ENCODE results near the gene KRTAP9-7. TPM values are rescaled to one million over a fixed set of nuclear protein-coding genes. Genes with fewer than 3 reads are reported as not detected.

Gene KRTAP9-7
- total RNA-seq, 1 experiment from 2014 or later = not detected

- H3K27ac ChIP-seq (ENCODE audit: insufficient read length, low read depth, low read length) = no peak within 1 kb of the TSS
- H2AFZ ChIP-seq (ENCODE audit: low read length) = no peak within 1 kb of the TSS
- no peaks in the 10 kb centered on the region for H3K79me1 ChIP-seq (ENCODE audit: insufficient read depth, low read depth, low read length, poor library complexity, severe bottlenecking)
- no peaks in the 10 kb centered on the region for H3K9me3 ChIP-seq (ENCODE audit: control insufficient read depth, low read depth, low read length)
- Mint-ChIP-seq H3K27me3 (ENCODE audit: low read depth) (no peaks in the 10 kb centered on the region), H3K9me3 (peaks cover 0 to 2% of the 10 kb centered on the region in 2 experiments; a peak in 1 of 5 replicates), H3K36me3 (ENCODE audit: insufficient read depth in 1 of 3, low read depth in 3 of 3) (no peaks in the 10 kb centered on the region), H3K27ac (peak within 1 kb of the TSS in 2 of 3 experiments; percentile 22 to 42; a peak in 2 of 7 replicates), H3K4me1 (peaks cover 0 to 7% of the 10 kb centered on the region in 2 experiments; a peak in 1 of 4 replicates), H3K4me3 (no peak within 1 kb of the TSS)
- no peak for DNase-seq
- no peaks in the 10 kb centered on the region for H3K79me2 ChIP-seq (ENCODE audit: insufficient read depth, low read length)
- no peak within 1 kb of the TSS for H2AK5ac ChIP-seq (ENCODE audit: insufficient read length, low read length)
- H2BK15ac ChIP-seq (ENCODE audit: low read depth, low read length) = no peak within 1 kb of the TSS
- no peak within 1 kb of the TSS for H3K4me2 ChIP-seq (ENCODE audit: insufficient read depth, insufficient read length, low read length)
- no peak within 1 kb of the TSS for H2BK20ac ChIP-seq (ENCODE audit: low read depth, low read length, poor library complexity, severe bottlenecking)
- H4K20me1 ChIP-seq (ENCODE audit: control insufficient read depth, insufficient read depth, insufficient read length) = no peaks in the 10 kb centered on the region
- no peak within 1 kb of the TSS for H2BK120ac ChIP-seq (ENCODE audit: low read depth, low read length, poor library complexity, severe bottlenecking)
- no peak within 1 kb of the TSS for H4K91ac ChIP-seq (ENCODE audit: insufficient read length, low read depth, low read length)
- no peak within 1 kb of the TSS for H2BK5ac ChIP-seq (ENCODE audit: insufficient read length, low read length)
- no peak within 1 kb of the TSS; the same call in 1 of the 2 replicates for H3K14ac ChIP-seq (ENCODE audit: insufficient read depth, low read length)
- H3K27me3 ChIP-seq (ENCODE audit: insufficient read depth, low read length) = no peaks in the 10 kb centered on the region
- H2BK12ac ChIP-seq (ENCODE audit: insufficient read length, low read depth, low read length) = no peak within 1 kb of the TSS
- no peak within 1 kb of the TSS for H3K9ac ChIP-seq (ENCODE audit: extremely low read depth, insufficient read length, low read length)
- H3K23me2 ChIP-seq (ENCODE audit: insufficient read length, low read depth, low read length, poor library complexity, severe bottlenecking) = no peaks in the 10 kb centered on the region
- H3K23ac ChIP-seq (ENCODE audit: insufficient read length, low read depth, low read length) = no peak within 1 kb of the TSS
- no peak within 1 kb of the TSS for H3K56ac ChIP-seq (ENCODE audit: insufficient read length, low read depth, low read length)
- no peak within 1 kb of the TSS for H3T11ph ChIP-seq (ENCODE audit: low read length)
- H3K4ac ChIP-seq (ENCODE audit: low read depth, low read length) = no peak within 1 kb of the TSS
- no peaks in the 10 kb centered on the region for H3K4me1 ChIP-seq (ENCODE audit: insufficient read depth, low read length)
- WGBS (ENCODE audit: extremely low coverage, insufficient read length, low lambda C conversion rate) = no CpG with 5 or more reads among the region's 11 CpGs
- H3K18ac ChIP-seq (ENCODE audit: insufficient read length, low read depth, low read length) = no peak within 1 kb of the TSS
- TF ChIP-seq CTCF (conservative IDR thresholded peaks at IDR 0.05) = no peak
- H4K5ac ChIP-seq (ENCODE audit: insufficient read length, low read depth, low read length) = no peak within 1 kb of the TSS
- no peak within 1 kb of the TSS for H4K8ac ChIP-seq (replicated peaks; ENCODE audit: insufficient read length, low read depth, low read length)
Observed at GRCh38 chr17:41301916-41302901, 26.7 kb downstream of the KRTAP9-7 start, which contains the start of gene KRTAP29-1. Gene KRTAP29-1 (minus strand): TSS chr17:41302851. CDS start chr17:41302851, 0 bp downstream.

Measured in H9 (cell line).